ENCODE results near the gene C9orf43.

- TF ChIP-seq CTCF (IDR thresholded peaks at IDR 0.05) (no peak), POLR2A (IDR thresholded peaks at IDR 0.05) (no peak)
Observed at GRCh38 chr9:113393281-113393680, 17.3 kb upstream of the C9orf43 start.
